GM12878 (cell line): ENCODE data around the gene ZFPM1. TPM values are rescaled to one million over a fixed set of nuclear protein-coding genes. Genes with fewer than 3 reads are reported as not detected.

Source experiments
- ATAC-seq: fragments of 200-7000 bp; cut with Tn5 transposase; 3 replicates; pipeline ENCODE4 v1.9.1; 2020; ENCODE audit warnings: mild to moderate bottlenecking, moderate library complexity
- BruUV-seq: library from RNA; stranded (reverse); fragments of 400-500 nt; replicated peaks from 2 replicates; lab custom pipeline; 2021; lab: Mats Ljungman, UMichigan
- CTCF ChIA-PET: fragments of 300-600 bp; sonication (Branson Sonifier 250); formaldehyde crosslinking; extraction: SDS; loops from one replicate; lab custom pipeline; 2021; ENCODE audit warnings: inconsistent platforms; lab: Yijun Ruan, JAX
- POLR2A ChIA-PET: fragments of 350-600 bp; formaldehyde crosslinking; extraction: SDS; loops from one replicate; lab custom pipeline; 2021; ENCODE audit warnings: inconsistent platforms; lab: Charles Lee
- RAD21 ChIA-PET: fragments of 300-600 bp; sonication (Branson Sonifier 250); formaldehyde crosslinking; loops from one replicate; lab custom pipeline; 2023; ENCODE audit warnings: antibody characterized with exemption; ENCODE audit not compliant: unreplicated experiment; lab: Charles Lee
- SMC1A ChIA-PET: fragments of 300-600 bp; sonication (Branson Sonifier 250); formaldehyde crosslinking; loops from one replicate; lab custom pipeline; 2023; ENCODE audit not compliant: unreplicated experiment, uncharacterized antibody; lab: Charles Lee
- DNase-seq: peaks from one replicate; pipeline ENCODE4 v3.0.0-alpha.2; 2011; ENCODE audit warnings: low read depth, low spot score
- FAIRE-seq: peaks from 3 replicates; lab custom pipeline; 2011; peaks lifted over from hg19 to GRCh38; lab: Jason Lieb, UNC
- H2AFZ ChIP-seq: 2 replicates; pipeline ENCODE4 v1.6.0; 2011; ENCODE audit warnings: low read depth, low read length, control low read depth; ENCODE audit not compliant: control insufficient read depth
- H3K27ac ChIP-seq: 2 replicates; pipeline ENCODE4 v1.5.1; 2011; ENCODE audit warnings: control low read depth; ENCODE audit not compliant: control insufficient read depth, insufficient read depth
- H3K27me3 ChIP-seq, 2 experiments: replicated peaks in 1 of 2; 2 replicates each; pipeline versions ENCODE4 v1.6.0 to v1.6.1; 2011; ENCODE audit warnings: low read length in 1 of 2; ENCODE audit not compliant: control insufficient read depth in 2 of 2, insufficient read depth in 2 of 2
- H3K36me3 ChIP-seq, 2 experiments: 2 replicates each; pipeline ENCODE4 v1.5.1; 2011; ENCODE audit warnings: low read length in 1 of 2; ENCODE audit not compliant: control insufficient read depth in 2 of 2, insufficient read depth in 2 of 2
- H3K4me1 ChIP-seq: 2 replicates; pipeline ENCODE4 v1.6.1; 2011; ENCODE audit warnings: mild to moderate bottlenecking, low read length, moderate library complexity, mixed read lengths; ENCODE audit not compliant: control insufficient read depth, insufficient read depth
- H3K4me2 ChIP-seq: 2 replicates; pipeline ENCODE4 v1.6.0; 2011; ENCODE audit warnings: control low read depth; ENCODE audit not compliant: control insufficient read depth, insufficient read depth
- H3K4me3 ChIP-seq: fragments of 200-600 bp; sonication (generic); 2 replicates; pipeline ENCODE4 v1.5.1; 2016
- H3K79me2 ChIP-seq: 2 replicates; pipeline ENCODE4 v1.6.0; 2011; ENCODE audit warnings: low read length; ENCODE audit not compliant: control insufficient read depth, insufficient read depth
- H3K9ac ChIP-seq: 2 replicates; pipeline ENCODE4 v1.8.0; 2011; ENCODE audit warnings: low read length, control low read depth, mixed read lengths; ENCODE audit not compliant: control insufficient read depth, insufficient read depth
- H3K9me3 ChIP-seq: replicated peaks from 3 replicates; pipeline ENCODE4 v1.5.1; 2011; ENCODE audit warnings: mild to moderate bottlenecking, low read length; ENCODE audit not compliant: control insufficient read depth, insufficient read depth
- H4K20me1 ChIP-seq: 2 replicates; pipeline ENCODE4 v1.6.0; 2011; ENCODE audit not compliant: control insufficient read depth, insufficient read depth
- BACH1 ChIP-seq: fragments of 450-650 bp; IDR thresholded peaks from 2 replicates; pipeline ENCODE4 v1.6.1; 2017; ENCODE audit warnings: mild to moderate bottlenecking, borderline replicate concordance
- JUND ChIP-seq: IDR thresholded peaks from 2 replicates; pipeline ENCODE4 v1.6.1; 2012; ENCODE audit warnings: low read depth, mild to moderate bottlenecking, low read length, improper control_type of control experiment, moderate library complexity
- KAT2A ChIP-seq: conservative IDR thresholded peaks from 2 replicates; pipeline ENCODE4 v1.6.1; 2011; ENCODE audit warnings: low read depth, low read length; ENCODE audit not compliant: control insufficient read depth
- MEF2A ChIP-seq: IDR thresholded peaks from 2 replicates; pipeline ENCODE4 v1.6.1; 2011; ENCODE audit warnings: low read depth, mild to moderate bottlenecking, low read length, moderate library complexity; ENCODE audit not compliant: insufficient read depth
- SIN3A ChIP-seq: IDR thresholded peaks from 2 replicates; pipeline ENCODE4 v1.6.1; 2012; ENCODE audit warnings: low read depth, low read length, improper control_type of control experiment
- TCF12 ChIP-seq: IDR thresholded peaks from 2 replicates; pipeline ENCODE4 v1.6.1; 2011; ENCODE audit warnings: low read depth, mild to moderate bottlenecking, low read length
- WGBS: methylation state at CpG from one replicate; pipeline ENCODE4 v1.1.6; 2016; ENCODE audit warnings: low lambda C conversion rate; ENCODE audit not compliant: insufficient replicate concordance, insufficient coverage; ENCODE audit errors: missing lambda C conversion rate; 5-methylcytosine and 5-hydroxymethylcytosine counted together
- in situ Hi-C: fragments of 300-500 bp; cut with MboI; formaldehyde crosslinking; loops from 9 replicates; pipeline ENCODE4 v1.14.3; 2018; ENCODE audit warnings: mixed read lengths
- intact Hi-C: fragments of 100-400 bp; cut with micrococcal nuclease; formaldehyde crosslinking; loops from one replicate; pipeline ENCODE4 v1.14.2; 2022; ENCODE audit not compliant: unreplicated experiment
- polyA plus RNA-seq, 11 experiments: library from polyadenylated mRNA; depleted of rRNA in 4 of 11; unstranded in 6 of 11; stranded (reverse) in 5 of 11; fragments of >200 nt; fragmentation: Nextera tagmentation in 4 of 11; fragmentation: Illumina TruSeq in 1 of 11; extraction: Ambion mirVana in 4 of 11; extraction: Trizol in 1 of 11; gene quantifications; 1 replicate in 1 of 11; 2 replicates in 10 of 11; pipeline versions ENCODE4 v1.2.1 to v1.2.3, GENCODE V29; 2011 to 2016; ENCODE audit warnings: inconsistent platforms in 2 of 11, missing spikeins in 2 of 11, low read depth in 1 of 11
- total RNA-seq, 4 experiments: library from RNA; depleted of rRNA in 3 of 4; stranded (reverse); fragments of >200 nt in 3 of 4; fragmentation: Illumina TruSeq in 1 of 4; extraction: Trizol in 1 of 4; gene quantifications; 2 replicates each; pipeline versions ENCODE4 v1.2.1 to v1.2.3, GENCODE V29; 2013 to 2021
- TF ChIP-seq, protein P1 (sequence below): fragments of 450-650 bp; conservative IDR thresholded peaks from 2 replicates; pipeline ENCODE4 v1.6.1; 2017; ENCODE audit warnings: mild to moderate bottlenecking, moderate library complexity

The ZFPM1 gene
- total and polyA plus RNA-seq, 10 of the 15 experiments (the other 5 are each of a cell fraction or from before 2014, with no cell fraction given) = 0.02 to 5.1 (median 0.30) TPM

DNA sequence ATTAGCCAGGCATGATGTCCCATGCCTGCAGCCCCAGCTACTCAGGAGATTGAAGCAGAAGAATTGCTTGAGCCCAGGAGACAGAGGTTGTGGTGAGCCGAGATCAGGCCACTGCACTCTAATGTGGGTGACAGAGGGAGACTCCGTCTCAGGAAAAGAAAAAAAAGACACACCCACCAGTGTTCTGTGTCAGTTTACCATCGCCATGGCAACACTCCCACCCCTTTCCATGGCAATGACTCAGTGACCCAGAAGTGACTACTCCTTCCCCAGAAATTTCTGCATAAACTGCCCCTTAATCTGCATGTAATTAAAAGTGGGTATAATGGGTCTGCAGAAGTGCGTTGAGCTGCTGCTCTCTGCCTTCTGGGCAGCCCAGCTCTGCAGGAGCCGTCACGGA, 113.1 kb downstream of the ZFPM1 start (continued):
- TF ChIP-seq JUND (no peak), BACH1 (no peak), SIN3A (no peak), TCF12 (no peak), KAT2A (no peak)

GRCh38 chr16:88568710-88569613, 115.9 kb downstream of the ZFPM1 start:
- RAD21 ChIA-PET = interaction anchor here (1.4 kb wide), 1 partner anchor 103 kb away, joined by 4 read pairs; no protein-coding TSS in a partner anchor
- in situ Hi-C loops = loop anchor here (5.0 kb wide), 1 partner anchor 117 kb away; the partner anchor contains the start of gene ZFPM1
- CTCF ChIA-PET = interaction anchor here (1.9 kb wide), 1 partner anchor 169 kb away, joined by 5 read pairs; no protein-coding TSS in a partner anchor
- intact Hi-C loops = no loop called here
- Histone ChIP-seq H4K20me1 (no peaks in the 10 kb centered on the region; the same call in 1 of the 2 replicates), H3K36me3 (no peaks in the 10 kb centered on the region; a peak in 1 of 4 replicates), H2AFZ (peak overlapping the region; percentile 85), H3K27ac (no peak overlapping the region; the same call in 1 of the 2 replicates), H3K27me3 (no peaks in the 10 kb centered on the region), H3K4me2 (peak overlapping the region; percentile 90), H3K4me3 (peak overlapping the region; percentile 78), H3K4me1 (peaks cover 5% of the 10 kb centered on the region; the same call in 1 of the 2 replicates), H3K9ac (peak overlapping the region; percentile 75), H3K9me3 (no peaks in the 10 kb centered on the region), H3K79me2 (peaks cover 28% of the 10 kb centered on the region)
- BruUV-seq = no TSS peak
- WGBS = 87% methylated on average over 18 of the region's 18 CpGs
- FAIRE-seq = peak; percentile 82
- no peak for TF ChIP-seq MEF2A
- TF ChIP-seq, protein P1, sequence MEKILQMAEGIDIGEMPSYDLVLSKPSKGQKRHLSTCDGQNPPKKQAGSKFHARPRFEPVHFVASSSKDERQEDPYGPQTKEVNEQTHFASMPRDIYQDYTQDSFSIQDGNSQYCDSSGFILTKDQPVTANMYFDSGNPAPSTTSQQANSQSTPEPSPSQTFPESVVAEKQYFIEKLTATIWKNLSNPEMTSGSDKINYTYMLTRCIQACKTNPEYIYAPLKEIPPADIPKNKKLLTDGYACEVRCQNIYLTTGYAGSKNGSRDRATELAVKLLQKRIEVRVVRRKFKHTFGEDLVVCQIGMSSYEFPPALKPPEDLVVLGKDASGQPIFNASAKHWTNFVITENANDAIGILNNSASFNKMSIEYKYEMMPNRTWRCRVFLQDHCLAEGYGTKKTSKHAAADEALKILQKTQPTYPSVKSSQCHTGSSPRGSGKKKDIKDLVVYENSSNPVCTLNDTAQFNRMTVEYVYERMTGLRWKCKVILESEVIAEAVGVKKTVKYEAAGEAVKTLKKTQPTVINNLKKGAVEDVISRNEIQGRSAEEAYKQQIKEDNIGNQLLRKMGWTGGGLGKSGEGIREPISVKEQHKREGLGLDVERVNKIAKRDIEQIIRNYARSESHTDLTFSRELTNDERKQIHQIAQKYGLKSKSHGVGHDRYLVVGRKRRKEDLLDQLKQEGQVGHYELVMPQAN = no peak
- POLR2A ChIA-PET = interaction anchor here (0.5 to 2.4 kb wide), 3 partner anchors 21 to 1131 kb away, joined by 3 to 9 read pairs (median 5); no protein-coding TSS in a partner anchor
- SMC1A ChIA-PET = no interaction called here
- DNase-seq = no peak
- no peak; the same call in 2 of the 3 replicates for ATAC-seq
